Middle frontal gyrus (tissue), 1 donor: ENCODE measurements around the gene PTH1R.
"Not testable (repeated sequence)": the region's sequence is repeated elsewhere in the genome, so short reads cannot be mapped to it uniquely, and the experiment has no call there.

ENCODE experiments used
- DNase-seq: peaks from one replicate; pipeline ENCODE4 v3.0.0-alpha.2; 2015; ENCODE audit warnings: low spot score; ENCODE audit errors: extremely low spot score

The PTH1R gene

GRCh38 chr3:46910166-46910760, 32.7 kb downstream of the PTH1R start:
- no peak for DNase-seq

DNA sequence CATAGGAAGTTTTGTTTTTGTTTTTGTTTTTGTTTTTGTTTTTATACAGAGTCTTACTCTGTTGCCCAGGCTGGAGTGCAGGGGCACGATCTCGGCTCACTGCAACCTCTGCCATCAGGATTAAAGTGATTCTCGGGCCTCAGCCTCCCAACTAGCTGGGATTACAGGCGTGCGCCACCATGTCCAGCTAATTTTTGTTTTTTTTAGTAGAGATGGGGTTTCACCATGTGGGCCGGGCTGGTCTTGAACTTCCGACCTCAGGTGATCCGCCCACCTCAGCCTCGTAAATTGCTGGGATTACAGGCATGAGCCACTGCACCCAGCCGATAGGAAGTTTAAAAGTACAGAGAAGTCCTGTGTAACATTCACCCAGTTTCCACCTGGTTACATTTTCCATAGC, 33.4 kb downstream of the PTH1R start:
- DNase-seq: not testable (repeated sequence)

DNA sequence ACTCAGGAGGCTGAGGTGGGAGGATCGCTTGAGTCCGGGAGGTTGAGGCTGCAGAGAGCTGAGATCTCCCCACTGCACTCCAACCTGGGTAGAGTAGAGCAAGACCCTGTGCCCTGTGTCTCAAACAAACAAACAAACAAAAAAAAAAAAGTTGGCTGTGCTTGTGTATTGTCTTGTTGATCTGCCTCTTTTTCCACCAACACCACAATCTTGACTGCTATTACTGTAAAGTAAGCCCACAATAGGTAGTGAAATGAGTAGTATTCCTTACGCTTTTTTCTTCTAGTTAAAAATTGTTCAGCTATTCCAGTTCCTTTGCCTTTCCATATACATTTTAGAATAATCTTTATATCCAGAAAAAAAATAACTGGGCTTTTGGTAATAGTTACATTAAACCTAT, 35.5 kb downstream of the PTH1R start:
- DNase-seq: no peak

DNA sequence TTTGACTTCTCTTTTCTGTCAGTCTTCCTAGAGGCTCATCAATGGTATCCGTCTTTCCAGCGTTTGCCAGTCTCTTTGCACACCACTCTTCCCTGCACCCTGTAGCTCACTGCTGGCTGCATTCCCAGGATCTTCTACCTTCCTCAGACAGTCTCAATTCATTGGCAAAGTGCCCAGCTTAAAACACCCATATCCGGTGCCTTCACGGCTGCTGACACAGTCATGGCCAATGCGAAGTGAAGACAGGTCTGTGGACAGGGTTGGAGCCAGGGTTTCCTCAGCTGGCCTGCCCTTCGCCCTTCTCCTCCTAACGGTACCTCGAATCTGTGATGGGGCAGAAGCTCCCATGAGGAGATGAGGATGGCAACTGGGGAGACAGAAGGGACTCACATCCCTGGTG, 36.1 kb downstream of the PTH1R start:
- no peak for DNase-seq

GRCh38 chr3:46914849-46915248, 37.3 kb downstream of the PTH1R start:
- DNase-seq: no peak

- DNase-seq: no peak
These were observed 37.8 kb downstream of the PTH1R start for GRCh38 chr3:46915297-46915822.

DNA sequence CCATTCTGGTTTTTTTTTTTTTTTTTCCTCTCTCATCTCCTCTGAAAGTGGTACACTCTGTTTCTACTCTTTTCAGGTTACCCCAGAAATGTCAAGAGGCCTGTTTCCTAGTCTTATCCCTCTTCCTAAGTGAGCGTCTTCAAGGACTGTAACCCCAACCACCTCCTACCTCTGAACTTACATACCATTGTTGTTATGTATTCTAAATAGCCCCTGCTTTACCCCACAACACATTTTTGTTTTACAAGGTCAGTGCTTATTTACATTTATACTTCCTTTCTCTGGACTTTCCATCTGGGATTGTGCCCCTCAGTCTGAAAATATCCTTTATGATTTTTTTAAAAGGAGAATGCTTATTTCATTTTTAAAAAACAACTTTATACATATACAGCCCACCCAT, 38.8 kb downstream of the PTH1R start:
- DNase-seq: no peak

DNA sequence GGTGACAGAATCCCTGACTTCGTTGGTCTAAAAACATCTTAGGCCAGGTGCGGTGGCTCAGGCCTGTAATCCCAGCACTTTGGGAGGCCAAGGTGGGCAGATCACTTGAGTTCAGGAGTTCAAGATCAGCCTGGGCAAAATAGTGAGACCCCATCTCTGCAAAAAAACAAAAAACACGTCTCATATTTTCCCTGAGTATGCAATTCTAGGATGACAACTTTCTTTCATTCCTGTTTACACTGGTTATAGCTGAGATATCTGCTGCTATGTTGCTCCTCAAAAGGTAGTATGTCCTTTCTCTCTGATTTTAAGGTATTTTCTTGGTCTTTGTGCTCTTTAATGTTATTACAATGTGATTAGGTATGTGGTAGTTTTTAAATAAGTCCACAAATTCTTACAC, 39.3 kb downstream of the PTH1R start:
- DNase-seq: no peak

DNA sequence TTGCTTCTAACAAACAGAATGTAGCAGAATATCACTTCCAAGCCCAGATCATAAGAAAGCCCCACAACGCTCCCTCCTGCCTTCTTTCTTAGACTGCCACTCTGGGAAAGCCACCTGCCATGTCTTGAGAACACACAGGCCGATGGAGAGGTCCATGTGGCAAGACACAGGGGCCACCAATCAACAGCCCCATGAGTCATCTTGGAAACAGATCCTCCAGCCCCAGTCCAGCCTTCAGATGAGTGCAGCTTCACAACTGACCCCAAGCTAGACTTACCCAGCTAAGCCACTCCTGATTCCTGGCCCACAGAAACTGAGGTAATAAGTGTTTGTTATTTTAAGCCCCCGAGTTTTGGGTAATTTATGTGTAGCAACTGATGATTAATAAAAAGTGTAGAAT, 39.7 kb downstream of the PTH1R start:
- DNase-seq: no peak

GRCh38 chr3:46918202-46918601, 40.7 kb downstream of the PTH1R start:
- DNase-seq: no peak

GRCh38 chr3:46918634-46919033, 41.1 kb downstream of the PTH1R start:
- DNase-seq: no peak

DNA sequence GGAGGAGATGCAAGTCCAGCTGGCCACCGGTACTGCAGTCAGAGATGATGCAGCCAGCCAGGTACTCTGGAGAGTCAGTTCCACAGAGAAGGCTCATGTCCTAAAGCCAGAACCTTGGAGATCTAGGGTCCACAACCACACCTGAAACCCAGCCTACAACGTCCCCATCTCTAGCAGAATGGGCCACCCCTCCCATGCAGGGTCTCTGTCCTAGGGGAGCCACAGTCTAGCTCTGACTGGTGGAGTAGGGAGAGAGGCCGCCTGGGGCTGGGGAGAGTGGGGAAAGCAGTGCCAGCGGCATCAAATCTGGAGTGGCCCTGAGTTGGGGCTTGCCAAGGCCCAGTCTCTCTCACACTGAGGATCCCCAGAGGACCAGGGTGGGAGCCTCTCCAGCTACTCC, 43.5 kb downstream of the PTH1R start:
- DNase-seq: no peak

GRCh38 chr3:46921871-46922271, 44.4 kb downstream of the PTH1R start:
- no peak for DNase-seq

DNA sequence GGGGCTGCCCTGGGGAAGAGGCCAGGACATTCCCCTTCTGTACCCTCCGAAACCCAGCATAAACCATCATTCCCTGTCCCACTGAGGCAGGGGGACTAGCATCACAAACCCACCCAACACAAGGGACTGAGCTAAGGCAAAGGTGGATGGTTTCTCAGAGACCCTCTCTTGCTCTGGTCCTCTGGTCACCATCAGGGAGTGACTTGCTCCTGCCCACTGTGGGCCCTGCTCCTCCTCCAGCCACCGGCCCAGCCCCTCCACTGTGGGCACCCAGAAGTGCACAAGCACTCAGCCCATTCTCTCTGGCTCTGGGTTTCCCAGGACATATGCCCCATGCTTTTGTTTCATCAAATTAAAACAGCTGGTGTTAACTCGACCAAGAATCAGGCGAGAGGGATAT, 44.9 kb downstream of the PTH1R start:
- no peak for DNase-seq

DNA sequence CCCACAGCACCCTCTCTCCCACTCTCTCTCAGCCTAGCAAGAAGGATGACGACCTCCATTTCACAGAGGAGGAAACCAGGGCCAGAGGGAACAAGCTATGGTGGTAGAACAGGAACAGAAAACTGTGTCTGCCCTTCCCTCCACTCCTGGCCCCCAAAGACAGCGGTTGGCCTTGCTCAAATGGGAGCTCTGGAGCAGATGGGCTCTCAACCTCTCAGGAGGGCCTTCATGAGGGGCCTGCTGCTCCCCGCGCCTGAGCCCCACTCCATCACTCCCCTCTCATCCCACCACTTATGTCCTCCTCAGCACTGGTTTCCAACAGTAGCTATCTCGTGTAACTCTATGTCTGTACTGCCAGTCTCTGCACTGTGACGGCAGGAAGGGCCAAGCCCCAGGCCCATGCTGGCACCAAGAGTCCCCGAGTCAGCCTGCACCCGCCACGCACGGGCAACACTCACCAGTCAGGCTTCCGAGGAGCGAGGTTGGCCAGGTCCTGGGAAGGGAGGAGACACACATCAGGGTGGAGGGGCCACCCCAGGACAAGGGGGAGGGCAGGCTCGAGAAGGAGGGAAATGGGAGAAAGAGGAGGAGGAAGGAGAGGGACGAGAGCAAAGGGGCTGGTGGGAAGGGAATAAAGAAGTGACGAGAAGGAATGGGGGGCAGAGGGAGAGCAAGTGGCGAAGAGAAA, 45.5 kb downstream of the PTH1R start:
- no peak for DNase-seq

- no peak for DNase-seq
These were observed 46.2 kb downstream of the PTH1R start for GRCh38 chr3:46923559-46924350.

DNA sequence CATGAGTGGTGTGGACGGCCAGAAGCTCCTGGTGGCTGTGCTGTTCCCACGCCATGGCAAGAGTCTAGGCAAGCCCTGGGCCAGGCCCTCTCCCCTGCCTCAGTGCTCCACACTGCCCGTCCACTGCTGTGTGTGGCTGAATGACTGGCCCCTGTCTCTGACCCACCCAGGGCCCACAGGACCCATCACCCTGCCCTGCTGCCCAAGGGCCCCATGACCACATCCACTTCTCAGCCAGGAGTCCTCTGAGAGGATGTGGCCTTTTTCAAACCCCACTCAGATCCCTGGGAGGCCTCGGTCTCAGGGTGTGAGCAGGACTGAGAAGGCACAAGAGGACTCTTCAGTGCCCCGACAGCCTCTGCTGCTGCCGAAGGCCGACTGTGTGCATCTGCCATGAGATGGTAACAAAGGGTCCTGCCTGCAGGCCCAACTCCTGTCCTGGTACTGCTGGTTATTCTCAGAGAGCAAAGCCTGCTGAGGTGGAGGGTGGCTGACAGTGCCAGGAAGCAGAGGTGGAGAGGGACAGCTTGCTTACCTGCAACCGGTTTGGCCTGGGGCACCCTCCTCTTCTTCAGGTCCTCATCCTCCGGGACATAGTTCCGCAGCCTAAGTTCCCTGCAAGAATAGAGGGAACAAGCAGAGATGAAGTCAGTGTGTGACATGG, 47.5 kb downstream of the PTH1R start:
- DNase-seq: no peak

DNA sequence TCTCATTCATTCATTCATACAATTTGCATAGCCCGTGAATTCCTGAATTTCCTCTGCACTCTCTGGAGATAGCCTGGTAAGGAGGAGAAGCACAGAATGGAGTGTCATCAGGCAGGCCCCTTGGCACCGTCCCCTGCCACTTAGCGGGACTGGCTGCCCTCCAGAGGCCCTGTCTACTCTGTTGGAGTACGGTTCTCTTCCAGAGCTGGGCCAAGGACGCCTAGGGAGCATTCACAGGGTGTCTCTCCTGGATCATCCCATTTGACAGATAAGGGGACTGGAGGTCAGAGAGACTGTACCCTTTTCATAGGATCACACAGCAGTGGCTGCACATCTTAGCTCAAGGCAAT, 48.0 kb downstream of the PTH1R start:
- DNase-seq: no peak

- DNase-seq: no peak
These were observed 48.5 kb downstream of the PTH1R start for GRCh38 chr3:46926039-46926438.

GRCh38 chr3:46926447-46926846, 48.9 kb downstream of the PTH1R start:
- no peak for DNase-seq

- DNase-seq: no peak
These were observed 49.6 kb downstream of the PTH1R start for GRCh38 chr3:46926871-46927717.
